GM12878 (cell line): ENCODE measurements around the gene CAPNS2. TPM values are rescaled to one million over a fixed set of nuclear protein-coding genes. Genes with fewer than 3 reads are reported as not detected.

Experiments used
- ATAC-seq: fragments of 200-7000 bp; cut with Tn5 transposase; 3 replicates; pipeline ENCODE4 v1.9.1; 2020; ENCODE audit warnings: mild to moderate bottlenecking, moderate library complexity
- BruUV-seq: library from RNA; stranded (reverse); fragments of 400-500 nt; replicated peaks from 2 replicates; lab custom pipeline; 2021; lab: Mats Ljungman, UMichigan
- CTCF ChIA-PET: fragments of 300-600 bp; sonication (Branson Sonifier 250); formaldehyde crosslinking; extraction: SDS; loops from one replicate; lab custom pipeline; 2021; ENCODE audit warnings: inconsistent platforms; lab: Yijun Ruan, JAX
- POLR2A ChIA-PET: fragments of 350-600 bp; formaldehyde crosslinking; extraction: SDS; loops from one replicate; lab custom pipeline; 2021; ENCODE audit warnings: inconsistent platforms; lab: Charles Lee
- RAD21 ChIA-PET: fragments of 300-600 bp; sonication (Branson Sonifier 250); formaldehyde crosslinking; loops from one replicate; lab custom pipeline; 2023; ENCODE audit warnings: antibody characterized with exemption; ENCODE audit not compliant: unreplicated experiment; lab: Charles Lee
- SMC1A ChIA-PET: fragments of 300-600 bp; sonication (Branson Sonifier 250); formaldehyde crosslinking; loops from one replicate; lab custom pipeline; 2023; ENCODE audit not compliant: unreplicated experiment, uncharacterized antibody; lab: Charles Lee
- DNase-seq: peaks from one replicate; pipeline ENCODE4 v3.0.0-alpha.2; 2011; ENCODE audit warnings: low read depth, low spot score
- FAIRE-seq: peaks from 3 replicates; lab custom pipeline; 2011; peaks lifted over from hg19 to GRCh38; lab: Jason Lieb, UNC
- H2AFZ ChIP-seq: 2 replicates; pipeline ENCODE4 v1.6.0; 2011; ENCODE audit warnings: low read depth, low read length, control low read depth; ENCODE audit not compliant: control insufficient read depth
- H3K27ac ChIP-seq: 2 replicates; pipeline ENCODE4 v1.5.1; 2011; ENCODE audit warnings: control low read depth; ENCODE audit not compliant: control insufficient read depth, insufficient read depth
- H3K27me3 ChIP-seq, 2 experiments: replicated peaks in 1 of 2; 2 replicates each; pipeline versions ENCODE4 v1.6.0 to v1.6.1; 2011; ENCODE audit warnings: low read length in 1 of 2; ENCODE audit not compliant: control insufficient read depth in 2 of 2, insufficient read depth in 2 of 2
- H3K36me3 ChIP-seq, 2 experiments: 2 replicates each; pipeline ENCODE4 v1.5.1; 2011; ENCODE audit warnings: low read length in 1 of 2; ENCODE audit not compliant: control insufficient read depth in 2 of 2, insufficient read depth in 2 of 2
- H3K4me1 ChIP-seq: 2 replicates; pipeline ENCODE4 v1.6.1; 2011; ENCODE audit warnings: mild to moderate bottlenecking, low read length, moderate library complexity, mixed read lengths; ENCODE audit not compliant: control insufficient read depth, insufficient read depth
- H3K4me2 ChIP-seq: 2 replicates; pipeline ENCODE4 v1.6.0; 2011; ENCODE audit warnings: control low read depth; ENCODE audit not compliant: control insufficient read depth, insufficient read depth
- H3K4me3 ChIP-seq: fragments of 200-600 bp; sonication (generic); 2 replicates; pipeline ENCODE4 v1.5.1; 2016
- H3K79me2 ChIP-seq: 2 replicates; pipeline ENCODE4 v1.6.0; 2011; ENCODE audit warnings: low read length; ENCODE audit not compliant: control insufficient read depth, insufficient read depth
- H3K9ac ChIP-seq: 2 replicates; pipeline ENCODE4 v1.8.0; 2011; ENCODE audit warnings: low read length, control low read depth, mixed read lengths; ENCODE audit not compliant: control insufficient read depth, insufficient read depth
- H3K9me3 ChIP-seq: replicated peaks from 3 replicates; pipeline ENCODE4 v1.5.1; 2011; ENCODE audit warnings: mild to moderate bottlenecking, low read length; ENCODE audit not compliant: control insufficient read depth, insufficient read depth
- H4K20me1 ChIP-seq: 2 replicates; pipeline ENCODE4 v1.6.0; 2011; ENCODE audit not compliant: control insufficient read depth, insufficient read depth
- DPF2 ChIP-seq: fragments of 450-650 bp; IDR thresholded peaks from 2 replicates; pipeline ENCODE4 v1.6.1; 2017; ENCODE audit warnings: mild to moderate bottlenecking
- EP300 ChIP-seq, 2 experiments: fragments of 150-350 bp in 1 of 2; IDR thresholded peaks; 2 replicates each; pipeline ENCODE4 v1.6.1; 2011 to 2012; ENCODE audit warnings: low read depth in 2 of 2, low read length in 2 of 2, borderline replicate concordance in 1 of 2, improper control_type of control experiment in 1 of 2, inconsistent platforms in 1 of 2; ENCODE audit not compliant: control insufficient read depth in 1 of 2
- JUND ChIP-seq: IDR thresholded peaks from 2 replicates; pipeline ENCODE4 v1.6.1; 2012; ENCODE audit warnings: low read depth, mild to moderate bottlenecking, low read length, improper control_type of control experiment, moderate library complexity
- KAT2A ChIP-seq: conservative IDR thresholded peaks from 2 replicates; pipeline ENCODE4 v1.6.1; 2011; ENCODE audit warnings: low read depth, low read length; ENCODE audit not compliant: control insufficient read depth
- NR2C2 ChIP-seq: IDR thresholded peaks from 2 replicates; pipeline ENCODE4 v1.6.1; 2011; ENCODE audit warnings: borderline replicate concordance, low read depth; ENCODE audit not compliant: control insufficient read depth, insufficient read length
- RBBP5 ChIP-seq: fragments of 200-600 bp; sonication (generic); conservative IDR thresholded peaks from 2 replicates; pipeline ENCODE4 v1.6.1; 2016
- RFX5 ChIP-seq: IDR thresholded peaks from 2 replicates; pipeline ENCODE4 v1.6.1; 2011; ENCODE audit warnings: low read depth, low read length, improper control_type of control experiment
- SIX5 ChIP-seq: IDR thresholded peaks from 2 replicates; pipeline ENCODE4 v1.6.1; 2011; ENCODE audit warnings: mild to moderate bottlenecking, low read depth, low read length, moderate library complexity; ENCODE audit not compliant: severe bottlenecking
- STAT1 ChIP-seq: fragments of 450-650 bp; conservative IDR thresholded peaks from 2 replicates; pipeline ENCODE4 v1.6.1; 2014; ENCODE audit warnings: antibody characterized with exemption, mild to moderate bottlenecking
- YY1 ChIP-seq: IDR thresholded peaks from 2 replicates; pipeline ENCODE4 v1.6.1; 2011; ENCODE audit warnings: low read depth, mild to moderate bottlenecking, low read length
- ZNF384 ChIP-seq: IDR thresholded peaks from 2 replicates; pipeline ENCODE4 v1.6.1; 2012; ENCODE audit warnings: low read depth, mild to moderate bottlenecking, low read length, improper control_type of control experiment, borderline replicate concordance
- WGBS: methylation state at CpG from one replicate; pipeline ENCODE4 v1.1.6; 2016; ENCODE audit warnings: low lambda C conversion rate; ENCODE audit not compliant: insufficient replicate concordance, insufficient coverage; ENCODE audit errors: missing lambda C conversion rate; 5-methylcytosine and 5-hydroxymethylcytosine counted together
- in situ Hi-C: fragments of 300-500 bp; cut with MboI; formaldehyde crosslinking; loops from 9 replicates; pipeline ENCODE4 v1.14.3; 2018; ENCODE audit warnings: mixed read lengths
- intact Hi-C: fragments of 100-400 bp; cut with micrococcal nuclease; formaldehyde crosslinking; loops from one replicate; pipeline ENCODE4 v1.14.2; 2022; ENCODE audit not compliant: unreplicated experiment
- polyA plus RNA-seq, 11 experiments: library from polyadenylated mRNA; depleted of rRNA in 4 of 11; unstranded in 6 of 11; stranded (reverse) in 5 of 11; fragments of >200 nt; fragmentation: Nextera tagmentation in 4 of 11; fragmentation: Illumina TruSeq in 1 of 11; extraction: Ambion mirVana in 4 of 11; extraction: Trizol in 1 of 11; gene quantifications; 1 replicate in 1 of 11; 2 replicates in 10 of 11; pipeline versions ENCODE4 v1.2.1 to v1.2.3, GENCODE V29; 2011 to 2016; ENCODE audit warnings: inconsistent platforms in 2 of 11, missing spikeins in 2 of 11, low read depth in 1 of 11
- total RNA-seq, 4 experiments: library from RNA; depleted of rRNA in 3 of 4; stranded (reverse); fragments of >200 nt in 3 of 4; fragmentation: Illumina TruSeq in 1 of 4; extraction: Trizol in 1 of 4; gene quantifications; 2 replicates each; pipeline versions ENCODE4 v1.2.1 to v1.2.3, GENCODE V29; 2013 to 2021
- TF ChIP-seq, protein P1 (sequence below): fragments of 450-650 bp; IDR thresholded peaks from 2 replicates; pipeline ENCODE4 v1.6.1; 2017; ENCODE audit warnings: mild to moderate bottlenecking
- TF ChIP-seq, protein P2 (sequence below): fragments of 450-650 bp; IDR thresholded peaks from 2 replicates; pipeline ENCODE4 v1.6.1; 2016; ENCODE audit warnings: mild to moderate bottlenecking, moderate library complexity, borderline replicate concordance

Gene CAPNS2
- total and polyA plus RNA-seq, 10 of the 15 experiments (the other 5 are each of a cell fraction or from before 2014, with no cell fraction given), result not detected

DNA sequence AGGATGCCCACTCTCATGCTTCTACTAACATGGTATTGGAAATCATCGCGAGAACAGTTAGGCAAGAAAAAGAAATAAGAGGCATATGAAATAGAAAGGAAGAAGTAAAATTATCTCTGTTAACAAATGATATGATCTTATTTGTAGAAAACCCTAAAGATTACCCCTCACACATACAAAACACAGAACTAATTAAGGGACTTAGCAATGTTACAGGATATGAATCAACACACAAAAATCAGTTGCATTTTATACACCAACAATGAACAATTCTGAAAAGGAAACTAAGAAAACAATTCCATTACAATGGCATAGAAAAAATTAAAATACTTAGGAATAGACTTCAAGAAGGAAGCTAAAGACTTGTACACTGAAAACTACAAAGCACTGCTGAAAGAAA, 2.7 kb upstream of the CAPNS2 start:
- H3K27me3 ChIP-seq, result no peaks in the 10 kb centered on the region
- H3K4me1 ChIP-seq, result no peaks in the 10 kb centered on the region
- DNase-seq (no peak), ATAC-seq (no peak), FAIRE-seq (no peak)
- no peaks in the 10 kb centered on the region for H4K20me1 ChIP-seq
- BruUV-seq, result no TSS peak
- SMC1A ChIA-PET, result no interaction called here
- no peak overlapping the region for H3K4me3 ChIP-seq
- H3K9ac ChIP-seq, result no peak overlapping the region
- TF ChIP-seq RBBP5 (no peak), KAT2A (no peak), ZNF384 (no peak), YY1 (no peak), EP300 (IDR thresholded peaks at IDR 0.05; ENCODE audit: borderline replicate concordance in 1 of 2, control insufficient read depth in 1 of 2, low read depth in 2 of 2, low read length in 2 of 2) (no peak), SIX5 (no peak), RFX5 (no peak), STAT1 (no peak), DPF2 (no peak), NR2C2 (no peak), JUND (no peak)
- TF ChIP-seq, protein P1, sequence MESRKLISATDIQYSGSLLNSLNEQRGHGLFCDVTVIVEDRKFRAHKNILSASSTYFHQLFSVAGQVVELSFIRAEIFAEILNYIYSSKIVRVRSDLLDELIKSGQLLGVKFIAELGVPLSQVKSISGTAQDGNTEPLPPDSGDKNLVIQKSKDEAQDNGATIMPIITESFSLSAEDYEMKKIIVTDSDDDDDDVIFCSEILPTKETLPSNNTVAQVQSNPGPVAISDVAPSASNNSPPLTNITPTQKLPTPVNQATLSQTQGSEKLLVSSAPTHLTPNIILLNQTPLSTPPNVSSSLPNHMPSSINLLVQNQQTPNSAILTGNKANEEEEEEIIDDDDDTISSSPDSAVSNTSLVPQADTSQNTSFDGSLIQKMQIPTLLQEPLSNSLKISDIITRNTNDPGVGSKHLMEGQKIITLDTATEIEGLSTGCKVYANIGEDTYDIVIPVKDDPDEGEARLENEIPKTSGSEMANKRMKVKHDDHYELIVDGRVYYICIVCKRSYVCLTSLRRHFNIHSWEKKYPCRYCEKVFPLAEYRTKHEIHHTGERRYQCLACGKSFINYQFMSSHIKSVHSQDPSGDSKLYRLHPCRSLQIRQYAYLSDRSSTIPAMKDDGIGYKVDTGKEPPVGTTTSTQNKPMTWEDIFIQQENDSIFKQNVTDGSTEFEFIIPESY, result no peak
- TF ChIP-seq, protein P2, sequence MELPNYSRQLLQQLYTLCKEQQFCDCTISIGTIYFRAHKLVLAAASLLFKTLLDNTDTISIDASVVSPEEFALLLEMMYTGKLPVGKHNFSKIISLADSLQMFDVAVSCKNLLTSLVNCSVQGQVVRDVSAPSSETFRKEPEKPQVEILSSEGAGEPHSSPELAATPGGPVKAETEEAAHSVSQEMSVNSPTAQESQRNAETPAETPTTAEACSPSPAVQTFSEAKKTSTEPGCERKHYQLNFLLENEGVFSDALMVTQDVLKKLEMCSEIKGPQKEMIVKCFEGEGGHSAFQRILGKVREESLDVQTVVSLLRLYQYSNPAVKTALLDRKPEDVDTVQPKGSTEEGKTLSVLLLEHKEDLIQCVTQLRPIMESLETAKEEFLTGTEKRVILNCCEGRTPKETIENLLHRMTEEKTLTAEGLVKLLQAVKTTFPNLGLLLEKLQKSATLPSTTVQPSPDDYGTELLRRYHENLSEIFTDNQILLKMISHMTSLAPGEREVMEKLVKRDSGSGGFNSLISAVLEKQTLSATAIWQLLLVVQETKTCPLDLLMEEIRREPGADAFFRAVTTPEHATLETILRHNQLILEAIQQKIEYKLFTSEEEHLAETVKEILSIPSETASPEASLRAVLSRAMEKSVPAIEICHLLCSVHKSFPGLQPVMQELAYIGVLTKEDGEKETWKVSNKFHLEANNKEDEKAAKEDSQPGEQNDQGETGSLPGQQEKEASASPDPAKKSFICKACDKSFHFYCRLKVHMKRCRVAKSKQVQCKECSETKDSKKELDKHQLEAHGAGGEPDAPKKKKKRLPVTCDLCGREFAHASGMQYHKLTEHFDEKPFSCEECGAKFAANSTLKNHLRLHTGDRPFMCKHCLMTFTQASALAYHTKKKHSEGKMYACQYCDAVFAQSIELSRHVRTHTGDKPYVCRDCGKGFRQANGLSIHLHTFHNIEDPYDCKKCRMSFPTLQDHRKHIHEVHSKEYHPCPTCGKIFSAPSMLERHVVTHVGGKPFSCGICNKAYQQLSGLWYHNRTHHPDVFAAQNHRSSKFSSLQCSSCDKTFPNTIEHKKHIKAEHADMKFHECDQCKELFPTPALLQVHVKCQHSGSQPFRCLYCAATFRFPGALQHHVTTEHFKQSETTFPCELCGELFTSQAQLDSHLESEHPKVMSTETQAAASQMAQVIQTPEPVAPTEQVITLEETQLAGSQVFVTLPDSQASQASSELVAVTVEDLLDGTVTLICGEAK, result no peak
- H3K4me2 ChIP-seq, result no peak overlapping the region
- intact Hi-C loops, result no loop called here
- H3K36me3 ChIP-seq, result no peaks in the 10 kb centered on the region
- in situ Hi-C loops, result no loop called here
- H2AFZ ChIP-seq, result no peak overlapping the region
- POLR2A ChIA-PET, result no interaction called here
- 100% methylated on average over 2 of the region's 2 CpGs for WGBS
- CTCF ChIA-PET, result no interaction called here
- H3K27ac ChIP-seq, result no peak overlapping the region
- no peaks in the 10 kb centered on the region for H3K79me2 ChIP-seq
- RAD21 ChIA-PET, result no interaction called here
- H3K9me3 ChIP-seq, result no peaks in the 10 kb centered on the region
